Endothelial cell of umbilical vein (primary cell): ENCODE data around the gene CIROP. TPM values are rescaled to one million over a fixed set of nuclear protein-coding genes. Genes with fewer than 3 reads are reported as not detected.

Experiments
- BruUV-seq: library from RNA; stranded (reverse); fragments of 400-500 nt; replicated peaks from 2 replicates; lab custom pipeline; 2021; lab: Mats Ljungman, UMichigan
- CTCF ChIA-PET: fragments of 300-600, 350-600 bp; sonication (Branson Sonifier 250); formaldehyde crosslinking; loops from one replicate; lab custom pipeline; 2021; ENCODE audit warnings: antibody characterized with exemption, inconsistent platforms; lab: Charles Lee
- POLR2A ChIA-PET: fragments of 300-600, 350-600 bp; sonication (Branson Sonifier 250); formaldehyde crosslinking; loops from one replicate; lab custom pipeline; 2021; ENCODE audit warnings: antibody characterized with exemption, inconsistent platforms; lab: Charles Lee
- DNase-seq: peaks from one replicate; pipeline ENCODE4 v3.0.0-alpha.2; 2011; ENCODE audit warnings: low read depth, low spot score
- FAIRE-seq: peaks from 2 replicates; lab custom pipeline; 2011; peaks lifted over from hg19 to GRCh38; lab: Jason Lieb, UNC
- H2AFZ ChIP-seq: 2 replicates; pipeline ENCODE4 v1.6.0; 2012; ENCODE audit warnings: low read depth, low read length, control low read depth, inconsistent platforms
- H3K27ac ChIP-seq: 2 replicates; pipeline ENCODE4 v1.5.1; 2011; ENCODE audit warnings: low read depth, mild to moderate bottlenecking, control low read depth, low read length, moderate library complexity; ENCODE audit not compliant: insufficient read depth
- H3K27me3 ChIP-seq, 2 experiments: 2 replicates each; pipeline versions ENCODE4 v1.6.0 to v1.6.1; 2011; ENCODE audit warnings: low read length in 2 of 2, mixed read lengths in 1 of 2; ENCODE audit not compliant: control insufficient read depth in 2 of 2, insufficient read depth in 2 of 2
- H3K36me3 ChIP-seq, 2 experiments: 2 replicates in 1 of 2; 3 replicates in 1 of 2; pipeline ENCODE4 v1.5.1; 2011; ENCODE audit warnings: low read length in 2 of 2, mild to moderate bottlenecking in 1 of 2, moderate library complexity in 1 of 2; ENCODE audit not compliant: control insufficient read depth in 2 of 2, insufficient read depth in 2 of 2; ENCODE audit errors: extremely low read depth in 1 of 2
- H3K4me1 ChIP-seq: 3 replicates; pipeline ENCODE4 v1.5.1; 2011; ENCODE audit warnings: mild to moderate bottlenecking, low read length; ENCODE audit not compliant: control insufficient read depth, insufficient read depth; ENCODE audit errors: extremely low read depth
- H3K4me2 ChIP-seq: 2 replicates; pipeline ENCODE4 v1.6.1; 2011; ENCODE audit warnings: low read length, control low read depth, mixed read lengths; ENCODE audit not compliant: insufficient read depth
- H3K4me3 ChIP-seq, 3 experiments: fragments of 200-600 bp in 1 of 3; sonication (generic), shearing (Covaris generic) in 1 of 3; replicated peaks in 1 of 3; 2 replicates each; pipeline ENCODE4 v1.5.1; 2011 to 2016; ENCODE audit warnings: control low read depth in 3 of 3, low read length in 3 of 3, mild to moderate bottlenecking in 2 of 3, inconsistent platforms in 1 of 3, low read depth in 1 of 3, moderate library complexity in 1 of 3; ENCODE audit not compliant: insufficient read depth in 1 of 3
- H3K79me2 ChIP-seq: 2 replicates; pipeline ENCODE4 v1.6.0; 2012; ENCODE audit warnings: low read length, inconsistent platforms; ENCODE audit not compliant: control insufficient read depth, insufficient read depth
- H3K9ac ChIP-seq: replicated peaks from 2 replicates; pipeline ENCODE3; 2011; ENCODE audit warnings: low read length, control low read depth; ENCODE audit not compliant: insufficient read depth; ENCODE audit errors: extremely low read depth
- H3K9me1 ChIP-seq: replicated peaks from 3 replicates; pipeline ENCODE4 v1.6.0; 2011; ENCODE audit warnings: mild to moderate bottlenecking, low read length; ENCODE audit not compliant: control insufficient read depth, insufficient read depth; ENCODE audit errors: extremely low read depth
- H3K9me3 ChIP-seq: replicated peaks from 2 replicates; pipeline ENCODE4 v1.5.1; 2012; ENCODE audit warnings: low read length, inconsistent platforms; ENCODE audit not compliant: control insufficient read depth, insufficient read depth
- H4K20me1 ChIP-seq: replicated peaks from 2 replicates; pipeline ENCODE3; 2011; ENCODE audit warnings: mild to moderate bottlenecking, low read length; ENCODE audit not compliant: control insufficient read depth, insufficient read depth; ENCODE audit errors: extremely low read depth
- CTCF ChIP-seq, 2 donors: IDR thresholded peaks; 1 replicate in 1 of 2; 2 replicates in 1 of 2; pipeline ENCODE4 v1.5.1; 2011; ENCODE audit warnings: low read length in 2 of 2, mild to moderate bottlenecking in 2 of 2, moderate library complexity in 2 of 2, control low read depth in 1 of 2, inconsistent platforms in 1 of 2, low read depth in 1 of 2; ENCODE audit not compliant: insufficient read depth in 1 of 2; ENCODE audit errors: extremely low read depth in 1 of 2
- EZH2 ChIP-seq: IDR thresholded peaks from 2 replicates; pipeline ENCODE4 v1.6.1; 2012; ENCODE audit warnings: borderline replicate concordance, low read depth, mild to moderate bottlenecking, moderate library complexity, low read length, inconsistent platforms; ENCODE audit not compliant: severe bottlenecking
- FOS ChIP-seq: IDR thresholded peaks from 2 replicates; pipeline ENCODE4 v1.6.1; 2011; ENCODE audit warnings: mild to moderate bottlenecking, low read length, moderate library complexity, borderline replicate concordance; ENCODE audit not compliant: insufficient read depth
- GATA2 ChIP-seq: IDR thresholded peaks from 2 replicates; pipeline ENCODE4 v1.7.0; 2011; ENCODE audit warnings: low read depth, mild to moderate bottlenecking, moderate library complexity, mixed read lengths, low read length; ENCODE audit not compliant: insufficient read length, insufficient read depth
- JUN ChIP-seq: IDR thresholded peaks from 2 replicates; pipeline ENCODE4 v1.6.1; 2011; ENCODE audit warnings: borderline replicate concordance, low read depth; ENCODE audit not compliant: insufficient read length, insufficient read depth
- MAX ChIP-seq: IDR thresholded peaks from 2 replicates; pipeline ENCODE4 v1.6.1; 2011; ENCODE audit not compliant: insufficient read depth, insufficient read length
- MYC ChIP-seq: IDR thresholded peaks from one replicate; pipeline ENCODE4 v1.6.1; 2011; ENCODE audit warnings: mild to moderate bottlenecking, low read depth, low read length
- POLR2A ChIP-seq: IDR thresholded peaks from 2 replicates; pipeline ENCODE4 v1.6.1; 2012; ENCODE audit warnings: low read depth, mild to moderate bottlenecking, control low read depth, low read length
- POLR2AphosphoS5 ChIP-seq: IDR thresholded peaks from 2 replicates; pipeline ENCODE4 v1.6.1; 2012; ENCODE audit warnings: low read depth, mild to moderate bottlenecking, control low read depth, low read length, moderate library complexity; ENCODE audit not compliant: insufficient read depth
- dilution Hi-C: fragments of 300-500 bp; cut with MboI; formaldehyde crosslinking; loops from one replicate; pipeline ENCODE4 v1.15.0; 2019; ENCODE audit warnings: low sequenced_read_pairs; ENCODE audit not compliant: extremely low pct_ligation_motif_present
- intact Hi-C: fragments of 100-400 bp; cut with micrococcal nuclease; formaldehyde crosslinking; loops from one replicate; pipeline ENCODE4 v1.10.0; 2022
- polyA plus RNA-seq, 4 experiments: library from polyadenylated mRNA; depleted of rRNA in 3 of 4; stranded (reverse) in 3 of 4; unstranded in 1 of 4; fragments of >200 nt; gene quantifications; 2 replicates each; pipeline versions ENCODE4 v1.2.1 to v1.2.3, GENCODE V29; 2011 to 2012; ENCODE audit warnings: missing spikeins in 1 of 4
- total RNA-seq: library from RNA; stranded (reverse); gene quantifications from 2 replicates; pipeline ENCODE4 v1.2.3, GENCODE V29; 2021

Gene CIROP
- total and polyA plus RNA-seq, 2 donors (not counting 3 experiments of a cell fraction or from before 2014, with no cell fraction given), result not detected

- no peaks in the 10 kb centered on the region for H3K36me3 ChIP-seq
- H3K9me3 ChIP-seq, result no peaks in the 10 kb centered on the region
- no peaks in the 10 kb centered on the region for H3K9me1 ChIP-seq
- H3K4me2 ChIP-seq, result no peak overlapping the region
- H3K4me1 ChIP-seq, result peaks cover 35% of the 10 kb centered on the region
- no TSS peak for BruUV-seq
- intact Hi-C loops (no loop called here), dilution Hi-C loops (no loop called here)
- peak; percentile 68 for FAIRE-seq
- H3K79me2 ChIP-seq, result no peaks in the 10 kb centered on the region
- CTCF ChIA-PET, result interaction anchor here (0.7 to 14.5 kb wide), 4 partner anchors 14 to 54 kb away, joined by 4 to 1289 read pairs (median 5); partner anchors contain the start of genes ACIN1 and SLC7A8
- no peaks in the 10 kb centered on the region for H4K20me1 ChIP-seq
- POLR2A ChIA-PET, result interaction anchor here (0.7 kb wide), 1 partner anchor 70 kb away, joined by 3 read pairs; no protein-coding TSS in a partner anchor
- TF ChIP-seq POLR2A (no peak), POLR2AphosphoS5 (no peak), FOS (no peak), GATA2 (no peak), JUN (no peak), CTCF (IDR thresholded peaks at IDR 0.05; ENCODE audit: extremely low read depth in 1 of 2, insufficient read depth in 1 of 2, low read depth in 1 of 2, low read length in 2 of 2) (no peak), EZH2 (no peak), MYC (no peak), MAX (no peak)
- no peak overlapping the region for H3K27ac ChIP-seq
- DNase-seq, result no peak
- H3K9ac ChIP-seq, result no peak overlapping the region
- H3K4me3 ChIP-seq, result no peak overlapping the region
- H3K27me3 ChIP-seq, result no peaks in the 10 kb centered on the region
- no peak overlapping the region for H2AFZ ChIP-seq
Observed at GRCh38 chr14:23125011-23125410, 20.2 kb upstream of the CIROP start.
